GM19099 (cell line): Measurements from ENCODE around the gene UBXN4.

Experiments used
- POLR2A ChIP-seq: IDR thresholded peaks from 3 replicates; pipeline ENCODE4 v1.6.1; 2011; ENCODE audit warnings: low read depth; ENCODE audit not compliant: insufficient read length; ENCODE audit errors: extremely low read depth

The UBXN4 gene

GRCh38 chr2:135741395-135742324, at the start of gene UBXN4:
Gene UBXN4 (plus strand): TSS chr2:135741855. CDS start chr2:135741930, 75 bp downstream.
- TF ChIP-seq POLR2A, result peak; percentile 90

DNA sequence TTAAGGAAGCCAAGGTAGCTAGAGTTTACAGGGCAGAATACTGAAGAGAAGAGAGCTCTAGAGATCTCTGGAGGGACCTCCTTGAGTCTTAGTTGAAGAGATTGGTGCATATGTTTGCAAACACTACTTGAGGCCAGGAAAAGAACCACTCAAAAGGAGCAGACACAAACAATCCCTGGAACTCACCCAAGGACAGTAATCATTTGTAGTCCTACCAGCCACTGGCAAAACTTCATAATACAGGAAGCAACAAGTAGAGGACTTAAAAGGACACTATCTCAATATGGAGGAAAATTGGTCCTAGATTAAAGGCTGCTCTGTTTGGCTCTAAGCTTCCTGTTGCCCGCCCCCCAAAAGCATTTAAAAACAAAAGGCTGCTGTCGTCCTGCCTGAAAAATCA, 46.9 kb upstream of the UBXN4 start:
- TF ChIP-seq POLR2A, result no peak

GRCh38 chr2:135698838-135699237, 42.8 kb upstream of the UBXN4 start:
- no peak for TF ChIP-seq POLR2A

DNA sequence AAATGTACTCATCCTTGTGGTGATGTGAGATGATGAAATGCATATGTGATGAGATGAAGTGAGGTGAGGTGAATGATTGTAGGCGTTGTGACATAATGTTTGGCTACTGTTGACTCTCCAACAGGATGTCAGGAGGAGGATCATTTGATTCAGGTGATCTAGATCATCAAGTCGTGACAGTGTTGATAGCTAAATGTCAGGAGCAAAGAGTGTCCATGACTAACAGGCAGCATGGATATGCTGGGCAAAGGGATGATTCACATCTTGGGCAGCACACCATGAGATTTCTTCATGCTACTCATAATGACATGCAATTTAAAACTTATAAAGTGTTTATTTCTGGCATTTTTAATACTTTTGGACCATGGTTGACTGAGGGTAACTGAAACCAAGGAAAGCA, 40.2 kb upstream of the UBXN4 start:
- no peak for TF ChIP-seq POLR2A

DNA sequence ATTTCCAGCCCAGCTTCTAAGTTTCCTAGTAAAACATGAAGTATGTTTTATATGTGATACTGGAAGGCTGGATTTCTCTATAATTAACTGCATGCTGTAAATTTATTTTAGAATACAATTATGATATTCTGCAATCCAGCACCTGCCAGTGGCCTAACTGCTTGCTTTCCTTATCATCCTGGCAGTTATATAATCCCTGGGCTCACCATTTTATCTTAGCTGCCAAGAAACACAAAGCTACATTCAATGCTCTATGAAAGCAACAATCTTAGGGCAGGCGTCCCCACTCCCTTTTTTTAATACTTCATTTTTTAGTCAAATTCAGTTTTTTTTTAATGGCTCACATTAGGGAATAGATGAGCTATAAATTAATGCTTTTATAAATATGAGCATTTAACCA, 38.4 kb upstream of the UBXN4 start:
- no peak for TF ChIP-seq POLR2A

GRCh38 chr2:135708159-135708558, 33.5 kb upstream of the UBXN4 start:
- TF ChIP-seq POLR2A, result no peak

GRCh38 chr2:135709992-135710391, 31.7 kb upstream of the UBXN4 start:
- no peak for TF ChIP-seq POLR2A

DNA sequence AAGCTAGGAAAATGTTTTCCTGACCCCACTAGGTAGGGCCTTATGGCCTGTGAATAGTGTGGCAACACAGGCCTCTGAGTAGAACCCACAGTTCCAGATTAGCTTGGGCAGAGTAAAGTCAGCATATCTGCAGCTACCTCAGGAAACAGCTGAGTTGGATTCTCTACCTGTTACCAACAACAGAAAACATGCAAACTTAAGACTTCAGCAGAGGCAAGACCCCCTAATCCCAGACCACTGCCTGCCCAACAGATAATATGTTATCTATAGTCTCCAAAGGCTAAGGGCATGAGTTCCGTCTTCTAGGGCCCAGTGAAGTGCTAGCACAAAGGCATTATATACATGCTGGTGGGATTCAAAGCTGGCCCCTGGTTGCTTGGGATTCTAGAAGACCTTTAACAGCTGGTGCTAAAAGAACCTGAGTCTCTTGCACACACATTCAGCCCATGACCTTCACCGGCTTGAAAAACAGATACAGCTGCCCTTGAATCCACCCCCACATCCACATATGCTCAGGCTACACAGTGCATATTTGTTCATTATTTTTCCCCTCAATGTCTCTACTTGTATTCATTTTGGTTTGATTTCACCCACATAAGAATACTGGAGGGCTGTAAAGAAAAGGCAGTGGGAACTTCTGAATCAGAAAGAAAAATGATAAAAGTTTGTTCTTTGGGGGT, 13.5 kb upstream of the UBXN4 start:
- TF ChIP-seq POLR2A, result no peak

- TF ChIP-seq POLR2A, result no peak
These were observed 9.1 kb upstream of the UBXN4 start for GRCh38 chr2:135732561-135732960.

DNA sequence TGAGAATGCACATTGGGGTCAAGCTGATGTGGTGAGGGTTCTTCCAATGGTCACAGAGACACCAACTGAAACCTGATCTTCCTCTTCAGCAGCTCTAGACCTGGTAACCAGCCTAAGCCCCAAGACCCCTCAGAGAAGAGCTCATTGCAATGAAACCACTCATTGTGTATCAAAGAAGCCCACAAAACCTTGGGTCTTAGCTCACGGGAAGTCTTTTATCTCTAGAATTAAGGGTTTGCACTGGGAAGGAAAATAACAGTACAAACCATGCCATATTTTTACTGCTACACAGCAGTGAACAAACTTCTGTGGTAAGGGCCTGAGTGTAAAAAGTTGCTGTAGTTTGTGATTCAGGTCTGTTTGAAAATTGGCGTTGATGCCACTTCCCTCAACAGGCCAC, 8.6 kb upstream of the UBXN4 start:
- no peak for TF ChIP-seq POLR2A

GRCh38 chr2:135736546-135736945, 5.1 kb upstream of the UBXN4 start:
- TF ChIP-seq POLR2A, result no peak

DNA sequence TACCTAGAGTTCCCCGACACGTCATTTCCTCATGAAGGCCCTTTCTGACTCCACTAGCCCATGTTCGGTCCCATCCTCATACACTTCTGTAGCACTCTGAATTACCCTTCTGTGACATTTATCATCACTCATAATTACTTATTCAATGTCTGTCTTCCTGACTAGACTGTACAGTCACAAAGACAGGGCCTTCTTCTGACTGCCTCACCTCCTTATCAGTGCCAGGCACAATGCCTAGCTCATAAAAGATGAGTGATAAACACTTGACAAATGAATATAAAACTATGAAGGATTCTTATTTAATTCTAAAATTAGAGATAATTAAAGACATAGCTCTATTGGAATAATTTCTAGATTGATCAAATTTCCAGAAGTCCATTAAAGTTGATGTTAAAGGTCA, 1.4 kb upstream of the UBXN4 start:
- TF ChIP-seq POLR2A, result no peak

DNA sequence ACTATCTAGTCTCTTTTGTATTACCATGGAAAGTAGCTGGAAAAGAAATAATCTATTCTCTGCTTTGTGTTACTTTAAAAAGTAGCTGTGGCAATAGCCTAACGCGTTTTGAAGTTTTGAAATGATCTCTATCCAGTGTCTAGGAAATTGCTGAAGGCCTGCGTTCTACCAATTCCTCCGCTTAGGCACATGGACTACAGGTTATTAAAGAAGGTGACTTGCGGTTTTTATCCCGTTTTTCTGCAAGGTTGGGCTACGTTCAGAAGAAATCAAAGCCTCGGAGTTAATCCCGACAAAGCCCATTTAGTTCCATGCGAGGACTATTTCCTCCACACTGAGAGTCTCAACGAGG, 636 bp upstream of the UBXN4 start:
- no peak for TF ChIP-seq POLR2A

- TF ChIP-seq POLR2A, result no peak
These were observed 686 bp downstream of the UBXN4 start for GRCh38 chr2:135742325-135742757.

DNA sequence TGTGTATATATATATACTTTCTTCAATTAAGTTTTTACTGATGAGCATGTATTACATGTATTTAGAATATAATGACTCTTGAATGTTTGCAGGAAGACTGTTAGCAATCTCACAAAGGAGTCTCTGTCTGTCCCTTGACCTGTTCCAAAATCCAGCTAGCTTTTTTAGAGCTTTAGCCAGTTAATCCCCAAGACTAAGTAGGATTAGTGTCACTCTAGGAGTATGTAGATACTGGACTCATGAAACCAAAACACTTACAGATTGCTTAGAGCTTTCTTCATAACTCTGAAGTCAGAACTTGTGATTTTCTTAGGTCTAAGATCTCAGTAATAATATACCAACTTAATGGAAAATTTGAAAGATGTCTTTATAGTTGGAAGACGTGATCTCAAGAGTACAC, 2.2 kb downstream of the UBXN4 start:
- no peak for TF ChIP-seq POLR2A

- TF ChIP-seq POLR2A, result no peak
These were observed 3.2 kb downstream of the UBXN4 start for GRCh38 chr2:135744760-135745314.
